ENCODE results near the gene THTPA.

THTPA gene

GRCh38 chr14:23568600-23569331 lies 12.7 kb downstream of the THTPA start:
- peak; percentile 66 for TF ChIP-seq CTCF (IDR thresholded peaks at IDR 0.05; ENCODE audit: insufficient read depth, low read length, poor library complexity, severe bottlenecking)
- Histone ChIP-seq H3K36me3 (ENCODE audit: control insufficient read depth, insufficient read depth, low read length) (peaks cover 11% of the 10 kb centered on the region), H3K27me3 (replicated peaks; ENCODE audit: control insufficient read depth, insufficient read depth, low read length) (no peaks in the 10 kb centered on the region), H3K4me3 (replicated peaks; ENCODE audit: low read depth, low read length) (no peak overlapping the region)
- no peak for DNase-seq (ENCODE audit: extremely low read depth, insufficient read length)

- TF ChIP-seq CTCF (IDR thresholded peaks at IDR 0.05; ENCODE audit: insufficient read depth, low read length, poor library complexity, severe bottlenecking): no peak
- Histone ChIP-seq H3K27me3 (replicated peaks; ENCODE audit: control insufficient read depth, insufficient read depth, low read length) (no peaks in the 10 kb centered on the region), H3K36me3 (ENCODE audit: control insufficient read depth, insufficient read depth, low read length) (peaks cover 4% of the 10 kb centered on the region), H3K4me3 (replicated peaks; ENCODE audit: low read depth, low read length) (no peak overlapping the region)
- no peak for DNase-seq (ENCODE audit: extremely low read depth, insufficient read length)
Observed at GRCh38 chr14:23569443-23570151, 13.5 kb downstream of the THTPA start.

GRCh38 chr14:23570806-23571483 lies 14.9 kb downstream of the THTPA start:
- DNase-seq (ENCODE audit: extremely low read depth, insufficient read length): no peak
- H3K27me3 ChIP-seq (replicated peaks; ENCODE audit: control insufficient read depth, insufficient read depth, low read length): no peaks in the 10 kb centered on the region
- no peaks in the 10 kb centered on the region for H3K36me3 ChIP-seq (ENCODE audit: control insufficient read depth, insufficient read depth, low read length)
- no peak for TF ChIP-seq CTCF (IDR thresholded peaks at IDR 0.05; ENCODE audit: insufficient read depth, low read length, poor library complexity, severe bottlenecking)
- no peak overlapping the region for H3K4me3 ChIP-seq (replicated peaks; ENCODE audit: low read depth, low read length)

- no peak for TF ChIP-seq CTCF (IDR thresholded peaks at IDR 0.05; ENCODE audit: insufficient read depth, low read length, poor library complexity, severe bottlenecking)
- Histone ChIP-seq H3K4me3 (replicated peaks; ENCODE audit: low read depth, low read length) (no peak overlapping the region), H3K36me3 (ENCODE audit: control insufficient read depth, insufficient read depth, low read length) (no peaks in the 10 kb centered on the region), H3K27me3 (replicated peaks; ENCODE audit: control insufficient read depth, insufficient read depth, low read length) (no peaks in the 10 kb centered on the region; the same call in 1 of the 2 replicates)
- no peak for DNase-seq (ENCODE audit: extremely low read depth, insufficient read length)
Observed at GRCh38 chr14:23571701-23572523, 15.8 kb downstream of the THTPA start.

GRCh38 chr14:23572524-23572828 lies 16.4 kb downstream of the THTPA start:
- no peak for DNase-seq (ENCODE audit: extremely low read depth, insufficient read length)
- no peaks in the 10 kb centered on the region for H3K36me3 ChIP-seq (ENCODE audit: control insufficient read depth, insufficient read depth, low read length)
- no peak overlapping the region for H3K4me3 ChIP-seq (replicated peaks; ENCODE audit: low read depth, low read length)
- no peaks in the 10 kb centered on the region; the same call in 1 of the 2 replicates for H3K27me3 ChIP-seq (replicated peaks; ENCODE audit: control insufficient read depth, insufficient read depth, low read length)
- TF ChIP-seq CTCF (IDR thresholded peaks at IDR 0.05; ENCODE audit: insufficient read depth, low read length, poor library complexity, severe bottlenecking): no peak

Data from GM06990 (cell line).